Measurements from ENCODE around the gene VKORC1L1.
"Not testable (repeated sequence)": the region's sequence is repeated elsewhere in the genome, so short reads cannot be mapped to it uniquely, and the experiment has no call there.

VKORC1L1 gene

GRCh38 chr7:65872776-65873581, at the start of gene VKORC1L1:
Gene VKORC1L1, plus strand, starts transcription at chr7:65873074. Its CDS starts 298 bp downstream, at chr7:65873372.
- peak; percentile 98 for DNase-seq (ENCODE audit: low spot score)

- no peak for DNase-seq (ENCODE audit: low spot score)
Observed at GRCh38 chr7:65827366-65827765, 45.5 kb upstream of the VKORC1L1 start.

- DNase-seq (ENCODE audit: low spot score): no peak
Observed at GRCh38 chr7:65832281-65832680, 40.6 kb upstream of the VKORC1L1 start.

- DNase-seq (ENCODE audit: low spot score): not testable (repeated sequence)
Observed at GRCh38 chr7:65836684-65837083, 36.2 kb upstream of the VKORC1L1 start.

GRCh38 chr7:65837541-65837956, 35.3 kb upstream of the VKORC1L1 start:
- DNase-seq (ENCODE audit: low spot score): not testable (repeated sequence)

GRCh38 chr7:65839846-65840245, 33.0 kb upstream of the VKORC1L1 start:
- DNase-seq (ENCODE audit: low spot score): no peak

GRCh38 chr7:65840446-65840845, 32.4 kb upstream of the VKORC1L1 start:
- no peak for DNase-seq (ENCODE audit: low spot score)

GRCh38 chr7:65843616-65844015, 29.3 kb upstream of the VKORC1L1 start:
- not testable (repeated sequence) for DNase-seq (ENCODE audit: low spot score)

- no peak for DNase-seq (ENCODE audit: low spot score)
Observed at GRCh38 chr7:65846008-65846570, 26.8 kb upstream of the VKORC1L1 start.

GRCh38 chr7:65853426-65853825, 19.4 kb upstream of the VKORC1L1 start:
- DNase-seq (ENCODE audit: low spot score): not testable (repeated sequence)

- DNase-seq (ENCODE audit: low spot score): not testable (repeated sequence)
Observed at GRCh38 chr7:65853892-65854291, 19.0 kb upstream of the VKORC1L1 start.

- DNase-seq (ENCODE audit: low spot score): not testable (repeated sequence)
Observed at GRCh38 chr7:65857321-65857894, 15.5 kb upstream of the VKORC1L1 start.

- DNase-seq (ENCODE audit: low spot score): not testable (repeated sequence)
Observed at GRCh38 chr7:65858660-65859059, 14.2 kb upstream of the VKORC1L1 start.

- not testable (repeated sequence) for DNase-seq (ENCODE audit: low spot score)
Observed at GRCh38 chr7:65866244-65866643, 6.6 kb upstream of the VKORC1L1 start.

- not testable (repeated sequence) for DNase-seq (ENCODE audit: low spot score)
Observed at GRCh38 chr7:65867681-65868080, 5.2 kb upstream of the VKORC1L1 start.

GRCh38 chr7:65869312-65869711, 3.6 kb upstream of the VKORC1L1 start:
- DNase-seq (ENCODE audit: low spot score): peak; percentile 36

GRCh38 chr7:65871451-65871850, 1.4 kb upstream of the VKORC1L1 start:
- DNase-seq (ENCODE audit: low spot score): not testable (repeated sequence)

- peak; percentile 22 for DNase-seq (ENCODE audit: low spot score)
Observed at GRCh38 chr7:65873582-65874193, 814 bp downstream of the VKORC1L1 start.

- DNase-seq (ENCODE audit: low spot score): not testable (repeated sequence)
Observed at GRCh38 chr7:65875715-65876114, 2.8 kb downstream of the VKORC1L1 start.

GRCh38 chr7:65879292-65880153, 6.6 kb downstream of the VKORC1L1 start:
- DNase-seq (ENCODE audit: low spot score): not testable (repeated sequence)

- DNase-seq (ENCODE audit: low spot score): not testable (repeated sequence)
Observed at GRCh38 chr7:65880242-65880641, 7.4 kb downstream of the VKORC1L1 start.

- DNase-seq (ENCODE audit: low spot score): not testable (repeated sequence)
Observed at GRCh38 chr7:65884983-65885382, 12.1 kb downstream of the VKORC1L1 start.

All from AG20443 (cell line).